ENCODE measurements around the gene CACHD1. TPM values are rescaled to one million over a fixed set of nuclear protein-coding genes. Genes with fewer than 3 reads are reported as not detected.
A peak's percentile ranks its signal among the peaks of the same experiment; 100 is the strongest.
"Not testable (repeated sequence)": the region's sequence is repeated elsewhere in the genome, so short reads cannot be mapped to it uniquely, and the experiment has no call there.

CACHD1 gene
- total and polyA plus RNA-seq, 5 donors from 2014 or later: 0.22 to 0.46 (median 0.27) TPM; not detected in 1

DNA sequence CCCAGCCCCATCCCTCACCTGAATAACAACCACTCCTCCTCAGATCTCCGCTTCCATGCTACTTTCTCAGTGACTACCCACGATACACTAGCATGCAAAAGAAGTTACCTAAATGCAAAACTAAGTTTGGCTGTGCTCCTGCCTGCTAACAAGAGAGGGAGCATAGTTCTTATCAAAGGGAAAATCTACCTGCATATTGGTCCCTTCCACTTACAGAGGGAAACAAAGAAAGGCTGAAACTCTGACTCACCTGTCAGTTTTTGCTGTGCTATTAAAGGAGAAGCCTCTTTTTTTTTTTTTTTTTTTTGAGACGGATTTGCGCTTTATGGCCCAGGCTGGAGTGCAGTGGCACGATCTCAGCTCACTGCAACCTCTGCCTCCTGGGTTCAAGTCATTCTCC, 231.1 kb downstream of the CACHD1 start:
- no peak overlapping the region for H3K27ac Mint-ChIP-seq
- no peak overlapping the region for H3K4me3 Mint-ChIP-seq
- no peaks in the 10 kb centered on the region for H3K9me3 ChIP-seq (ENCODE audit: control insufficient read depth in 2 of 2, low read length in 2 of 2)
- H3K27me3 Mint-ChIP-seq: peaks cover 9% of the 10 kb centered on the region
- H3K27ac ChIP-seq (ENCODE audit: insufficient read depth, low read length, poor library complexity, severe bottlenecking): no peak overlapping the region
- H3K4me1 ChIP-seq (ENCODE audit: control insufficient read depth, insufficient read depth, low read length, poor library complexity, severe bottlenecking): no peaks in the 10 kb centered on the region
- H3K36me3 Mint-ChIP-seq: no peaks in the 10 kb centered on the region
- no peak for DNase-seq
- no peak for ATAC-seq (ENCODE audit: low read depth in 2 of 2)
- H3K4me1 Mint-ChIP-seq: no peaks in the 10 kb centered on the region
- H3K9me3 Mint-ChIP-seq: peaks cover 0 to 2% (median 0%) of the 10 kb centered on the region in 7 donors
- H3K27me3 ChIP-seq (ENCODE audit: control insufficient read depth, insufficient read depth, low read length): peaks cover 4% of the 10 kb centered on the region
- H3K36me3 ChIP-seq (ENCODE audit: control insufficient read depth, insufficient read depth, low read length): no peaks in the 10 kb centered on the region
- H3K4me3 ChIP-seq (ENCODE audit: low read depth, low read length): no peak overlapping the region

DNA sequence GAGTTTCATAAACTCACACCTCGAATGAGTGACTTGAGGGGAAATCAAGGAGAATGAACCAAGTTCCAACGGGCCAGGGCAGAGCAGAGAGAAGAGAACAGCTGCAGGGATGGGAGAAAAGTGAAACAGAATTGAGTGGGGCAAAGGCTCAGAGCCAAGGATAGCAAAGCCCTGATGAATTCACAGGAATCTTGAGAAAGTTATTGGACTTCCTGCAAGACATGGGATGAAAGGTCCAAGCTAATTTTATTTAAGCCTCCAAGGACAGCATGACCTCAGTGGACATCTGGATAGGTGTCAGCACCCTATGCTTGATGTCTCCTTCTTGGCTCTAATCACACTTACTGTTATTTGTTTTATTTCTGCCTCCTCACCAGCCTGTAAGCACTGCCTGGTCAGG, 232.0 kb downstream of the CACHD1 start:
- H3K4me1 Mint-ChIP-seq: no peaks in the 10 kb centered on the region
- peaks cover 0 to 2% (median 0%) of the 10 kb centered on the region in 7 donors for H3K9me3 Mint-ChIP-seq
- Histone ChIP-seq H3K36me3 (ENCODE audit: control insufficient read depth, insufficient read depth, low read length) (no peaks in the 10 kb centered on the region), H3K27ac (ENCODE audit: insufficient read depth, low read length, poor library complexity, severe bottlenecking) (no peak overlapping the region), H3K4me3 (ENCODE audit: low read depth, low read length) (no peak overlapping the region), H3K4me1 (ENCODE audit: control insufficient read depth, insufficient read depth, low read length, poor library complexity, severe bottlenecking) (no peaks in the 10 kb centered on the region), H3K27me3 (ENCODE audit: control insufficient read depth, insufficient read depth, low read length) (peaks cover 4% of the 10 kb centered on the region), H3K9me3 (ENCODE audit: control insufficient read depth in 2 of 2, low read length in 2 of 2) (no peaks in the 10 kb centered on the region)
- no peak overlapping the region for H3K27ac Mint-ChIP-seq
- DNase-seq (no peak), ATAC-seq (ENCODE audit: low read depth in 2 of 2) (no peak)
- peaks cover 9% of the 10 kb centered on the region for H3K27me3 Mint-ChIP-seq
- H3K36me3 Mint-ChIP-seq: no peaks in the 10 kb centered on the region
- no peak overlapping the region for H3K4me3 Mint-ChIP-seq

- H3K27me3 Mint-ChIP-seq; H3K36me3 Mint-ChIP-seq; ATAC-seq (ENCODE audit: low read depth in 2 of 2); H3K27ac Mint-ChIP-seq; H3K9me3 Mint-ChIP-seq; H3K4me3 ChIP-seq (ENCODE audit: low read depth, low read length); H3K27ac ChIP-seq (ENCODE audit: insufficient read depth, low read length, poor library complexity, severe bottlenecking); H3K4me3 Mint-ChIP-seq; H3K4me1 ChIP-seq (ENCODE audit: control insufficient read depth, insufficient read depth, low read length, poor library complexity, severe bottlenecking); H3K4me1 Mint-ChIP-seq; H3K9me3 ChIP-seq (ENCODE audit: control insufficient read depth in 2 of 2, low read length in 2 of 2); DNase-seq; H3K36me3 ChIP-seq (ENCODE audit: control insufficient read depth, insufficient read depth, low read length); H3K27me3 ChIP-seq (ENCODE audit: control insufficient read depth, insufficient read depth, low read length): not testable (repeated sequence)
Observed at GRCh38 chr1:64702670-64703069, 232.7 kb downstream of the CACHD1 start.

- H3K27ac ChIP-seq (ENCODE audit: insufficient read depth, low read length, poor library complexity, severe bottlenecking): no peak overlapping the region
- no peak overlapping the region for H3K4me3 Mint-ChIP-seq
- peaks cover 9% of the 10 kb centered on the region for H3K27me3 Mint-ChIP-seq
- H3K4me1 ChIP-seq (ENCODE audit: control insufficient read depth, insufficient read depth, low read length, poor library complexity, severe bottlenecking): no peaks in the 10 kb centered on the region
- no peak overlapping the region for H3K4me3 ChIP-seq (ENCODE audit: low read depth, low read length)
- H3K4me1 Mint-ChIP-seq: no peaks in the 10 kb centered on the region
- peaks cover 0 to 2% (median 0%) of the 10 kb centered on the region in 7 donors for H3K9me3 Mint-ChIP-seq
- no peaks in the 10 kb centered on the region for H3K36me3 Mint-ChIP-seq
- H3K27ac Mint-ChIP-seq: no peak overlapping the region
- no peaks in the 10 kb centered on the region for H3K9me3 ChIP-seq (ENCODE audit: control insufficient read depth in 2 of 2, low read length in 2 of 2)
- H3K27me3 ChIP-seq (ENCODE audit: control insufficient read depth, insufficient read depth, low read length): peaks cover 4% of the 10 kb centered on the region
- ATAC-seq (ENCODE audit: low read depth in 2 of 2) (no peak), DNase-seq (no peak)
- H3K36me3 ChIP-seq (ENCODE audit: control insufficient read depth, insufficient read depth, low read length): no peaks in the 10 kb centered on the region
Observed at GRCh38 chr1:64703600-64703999, 233.7 kb downstream of the CACHD1 start.

GRCh38 chr1:64705591-64705990, 235.7 kb downstream of the CACHD1 start:
- H3K27ac Mint-ChIP-seq: no peak overlapping the region
- no peaks in the 10 kb centered on the region for H3K9me3 ChIP-seq (ENCODE audit: control insufficient read depth in 2 of 2, low read length in 2 of 2)
- H3K4me1 ChIP-seq (ENCODE audit: control insufficient read depth, insufficient read depth, low read length, poor library complexity, severe bottlenecking): no peaks in the 10 kb centered on the region
- H3K36me3 Mint-ChIP-seq: no peaks in the 10 kb centered on the region
- H3K36me3 ChIP-seq (ENCODE audit: control insufficient read depth, insufficient read depth, low read length): no peaks in the 10 kb centered on the region
- no peak for ATAC-seq (ENCODE audit: low read depth in 2 of 2)
- DNase-seq: no peak
- H3K4me3 Mint-ChIP-seq: no peak overlapping the region
- no peaks in the 10 kb centered on the region for H3K4me1 Mint-ChIP-seq
- no peak overlapping the region for H3K27ac ChIP-seq (ENCODE audit: insufficient read depth, low read length, poor library complexity, severe bottlenecking)
- peaks cover 13% of the 10 kb centered on the region for H3K27me3 Mint-ChIP-seq
- no peak overlapping the region for H3K4me3 ChIP-seq (ENCODE audit: low read depth, low read length)
- H3K9me3 Mint-ChIP-seq: peaks cover 0 to 2% (median 0%) of the 10 kb centered on the region in 7 donors
- H3K27me3 ChIP-seq (ENCODE audit: control insufficient read depth, insufficient read depth, low read length): peaks cover 4% of the 10 kb centered on the region

DNA sequence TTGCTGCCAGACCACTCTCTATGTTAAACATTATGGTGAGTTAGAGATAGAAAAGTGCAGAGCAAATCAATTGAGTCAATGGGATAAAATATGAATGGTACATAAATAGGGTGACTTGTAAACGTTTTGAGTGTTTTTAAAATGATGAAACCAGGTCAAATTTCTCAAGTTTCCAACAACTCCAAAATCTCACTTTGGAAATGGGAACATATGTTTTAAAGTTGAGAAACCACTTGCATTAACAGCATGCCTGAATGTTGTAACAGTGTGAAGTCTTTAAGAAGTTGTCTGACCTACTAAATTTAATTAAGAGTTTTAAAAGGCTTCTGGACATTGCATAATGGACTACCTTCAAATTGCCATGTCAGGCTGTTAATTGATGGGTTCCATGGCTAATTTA, 241.3 kb downstream of the CACHD1 start:
- no peak for DNase-seq
- no peaks in the 10 kb centered on the region for H3K4me1 Mint-ChIP-seq
- no peaks in the 10 kb centered on the region for H3K36me3 Mint-ChIP-seq
- Histone ChIP-seq H3K27ac (ENCODE audit: insufficient read depth, low read length, poor library complexity, severe bottlenecking) (no peak overlapping the region), H3K27me3 (ENCODE audit: control insufficient read depth, insufficient read depth, low read length) (no peaks in the 10 kb centered on the region), H3K4me1 (ENCODE audit: control insufficient read depth, insufficient read depth, low read length, poor library complexity, severe bottlenecking) (no peaks in the 10 kb centered on the region), H3K9me3 (ENCODE audit: control insufficient read depth in 2 of 2, low read length in 2 of 2) (no peaks in the 10 kb centered on the region), H3K4me3 (ENCODE audit: low read depth, low read length) (no peak overlapping the region), H3K36me3 (ENCODE audit: control insufficient read depth, insufficient read depth, low read length) (no peaks in the 10 kb centered on the region)
- H3K9me3 Mint-ChIP-seq: peaks cover 0 to 2% (median 0%) of the 10 kb centered on the region in 7 donors
- no peak overlapping the region for H3K4me3 Mint-ChIP-seq
- H3K27ac Mint-ChIP-seq: no peak overlapping the region
- peaks cover 13% of the 10 kb centered on the region for H3K27me3 Mint-ChIP-seq
- ATAC-seq (ENCODE audit: low read depth in 2 of 2): no peak

DNA sequence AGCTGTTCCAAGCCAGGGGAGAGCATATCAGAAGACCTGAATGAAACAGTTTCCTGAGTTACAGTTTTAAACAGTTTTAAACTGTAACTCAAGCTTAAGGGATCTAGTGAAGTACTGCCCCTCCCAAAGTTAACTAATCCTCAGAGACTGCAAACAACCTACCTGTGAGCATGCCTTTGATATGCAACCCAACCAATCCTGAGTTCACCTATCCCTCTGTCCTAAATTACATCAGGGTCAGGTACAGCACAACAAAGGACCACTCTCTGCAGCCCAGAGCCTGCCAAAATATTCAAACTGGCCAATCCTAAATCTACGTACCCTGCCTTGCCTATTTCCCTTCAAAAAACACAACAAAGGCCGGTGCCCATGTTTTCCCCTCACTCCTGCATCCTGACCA, 242.1 kb downstream of the CACHD1 start:
- no peak for ATAC-seq (ENCODE audit: low read depth in 2 of 2)
- Mint-ChIP-seq H3K4me3 (no peak overlapping the region), H3K36me3 (no peaks in the 10 kb centered on the region), H3K4me1 (no peaks in the 10 kb centered on the region), H3K27ac (peak overlapping the region in 1 of 3 donors; percentile 87), H3K9me3 (peaks cover 0 to 2% (median 0%) of the 10 kb centered on the region in 7 donors), H3K27me3 (peaks cover 13% of the 10 kb centered on the region)
- Histone ChIP-seq H3K9me3 (ENCODE audit: control insufficient read depth in 2 of 2, low read length in 2 of 2) (no peaks in the 10 kb centered on the region), H3K27me3 (ENCODE audit: control insufficient read depth, insufficient read depth, low read length) (no peaks in the 10 kb centered on the region), H3K27ac (ENCODE audit: insufficient read depth, low read length, poor library complexity, severe bottlenecking) (no peak overlapping the region), H3K36me3 (ENCODE audit: control insufficient read depth, insufficient read depth, low read length) (no peaks in the 10 kb centered on the region), H3K4me3 (ENCODE audit: low read depth, low read length) (no peak overlapping the region), H3K4me1 (ENCODE audit: control insufficient read depth, insufficient read depth, low read length, poor library complexity, severe bottlenecking) (no peaks in the 10 kb centered on the region)
- no peak for DNase-seq

- Mint-ChIP-seq H3K4me3 (no peak overlapping the region), H3K27ac (no peak overlapping the region), H3K36me3 (no peaks in the 10 kb centered on the region), H3K9me3 (peaks cover 0 to 8% (median 2%) of the 10 kb centered on the region in 7 donors), H3K4me1 (no peaks in the 10 kb centered on the region), H3K27me3 (peaks cover 9% of the 10 kb centered on the region)
- H3K4me1 ChIP-seq (ENCODE audit: control insufficient read depth, insufficient read depth, low read length, poor library complexity, severe bottlenecking): no peaks in the 10 kb centered on the region
- H3K27ac ChIP-seq (ENCODE audit: insufficient read depth, low read length, poor library complexity, severe bottlenecking): no peak overlapping the region
- no peaks in the 10 kb centered on the region for H3K36me3 ChIP-seq (ENCODE audit: control insufficient read depth, insufficient read depth, low read length)
- DNase-seq (no peak), ATAC-seq (ENCODE audit: low read depth in 2 of 2) (no peak)
- no peaks in the 10 kb centered on the region for H3K9me3 ChIP-seq (ENCODE audit: control insufficient read depth in 2 of 2, low read length in 2 of 2)
- H3K4me3 ChIP-seq (ENCODE audit: low read depth, low read length): no peak overlapping the region
- no peaks in the 10 kb centered on the region for H3K27me3 ChIP-seq (ENCODE audit: control insufficient read depth, insufficient read depth, low read length)
Observed at GRCh38 chr1:64715186-64715585, 245.3 kb downstream of the CACHD1 start.
